GM12878 (cell line): ENCODE results near the gene CDC25A. TPM values are rescaled to one million over a fixed set of nuclear protein-coding genes. Genes with fewer than 3 reads are reported as not detected.

Source experiments
- ATAC-seq: fragments of 200-7000 bp; cut with Tn5 transposase; 3 replicates; pipeline ENCODE4 v1.9.1; 2020; ENCODE audit warnings: mild to moderate bottlenecking, moderate library complexity
- BruUV-seq: library from RNA; stranded (reverse); fragments of 400-500 nt; replicated peaks from 2 replicates; lab custom pipeline; 2021; lab: Mats Ljungman, UMichigan
- CTCF ChIA-PET: fragments of 300-600 bp; sonication (Branson Sonifier 250); formaldehyde crosslinking; extraction: SDS; loops from one replicate; lab custom pipeline; 2021; ENCODE audit warnings: inconsistent platforms; lab: Yijun Ruan, JAX
- POLR2A ChIA-PET: fragments of 350-600 bp; formaldehyde crosslinking; extraction: SDS; loops from one replicate; lab custom pipeline; 2021; ENCODE audit warnings: inconsistent platforms; lab: Charles Lee
- RAD21 ChIA-PET: fragments of 300-600 bp; sonication (Branson Sonifier 250); formaldehyde crosslinking; loops from one replicate; lab custom pipeline; 2023; ENCODE audit warnings: antibody characterized with exemption; ENCODE audit not compliant: unreplicated experiment; lab: Charles Lee
- SMC1A ChIA-PET: fragments of 300-600 bp; sonication (Branson Sonifier 250); formaldehyde crosslinking; loops from one replicate; lab custom pipeline; 2023; ENCODE audit not compliant: unreplicated experiment, uncharacterized antibody; lab: Charles Lee
- DNase-seq: peaks from one replicate; pipeline ENCODE4 v3.0.0-alpha.2; 2011; ENCODE audit warnings: low read depth, low spot score
- FAIRE-seq: peaks from 3 replicates; lab custom pipeline; 2011; peaks lifted over from hg19 to GRCh38; lab: Jason Lieb, UNC
- H2AFZ ChIP-seq: 2 replicates; pipeline ENCODE4 v1.6.0; 2011; ENCODE audit warnings: low read depth, low read length, control low read depth; ENCODE audit not compliant: control insufficient read depth
- H3K27ac ChIP-seq: 2 replicates; pipeline ENCODE4 v1.5.1; 2011; ENCODE audit warnings: control low read depth; ENCODE audit not compliant: control insufficient read depth, insufficient read depth
- H3K27me3 ChIP-seq, 2 experiments: replicated peaks in 1 of 2; 2 replicates each; pipeline versions ENCODE4 v1.6.0 to v1.6.1; 2011; ENCODE audit warnings: low read length in 1 of 2; ENCODE audit not compliant: control insufficient read depth in 2 of 2, insufficient read depth in 2 of 2
- H3K36me3 ChIP-seq, 2 experiments: 2 replicates each; pipeline ENCODE4 v1.5.1; 2011; ENCODE audit warnings: low read length in 1 of 2; ENCODE audit not compliant: control insufficient read depth in 2 of 2, insufficient read depth in 2 of 2
- H3K4me1 ChIP-seq: 2 replicates; pipeline ENCODE4 v1.6.1; 2011; ENCODE audit warnings: mild to moderate bottlenecking, low read length, moderate library complexity, mixed read lengths; ENCODE audit not compliant: control insufficient read depth, insufficient read depth
- H3K4me2 ChIP-seq: 2 replicates; pipeline ENCODE4 v1.6.0; 2011; ENCODE audit warnings: control low read depth; ENCODE audit not compliant: control insufficient read depth, insufficient read depth
- H3K4me3 ChIP-seq: fragments of 200-600 bp; sonication (generic); 2 replicates; pipeline ENCODE4 v1.5.1; 2016
- H3K79me2 ChIP-seq: 2 replicates; pipeline ENCODE4 v1.6.0; 2011; ENCODE audit warnings: low read length; ENCODE audit not compliant: control insufficient read depth, insufficient read depth
- H3K9ac ChIP-seq: 2 replicates; pipeline ENCODE4 v1.8.0; 2011; ENCODE audit warnings: low read length, control low read depth, mixed read lengths; ENCODE audit not compliant: control insufficient read depth, insufficient read depth
- H3K9me3 ChIP-seq: replicated peaks from 3 replicates; pipeline ENCODE4 v1.5.1; 2011; ENCODE audit warnings: mild to moderate bottlenecking, low read length; ENCODE audit not compliant: control insufficient read depth, insufficient read depth
- H4K20me1 ChIP-seq: 2 replicates; pipeline ENCODE4 v1.6.0; 2011; ENCODE audit not compliant: control insufficient read depth, insufficient read depth
- BCL3 ChIP-seq: IDR thresholded peaks from 2 replicates; pipeline ENCODE4 v1.6.1; 2011; ENCODE audit warnings: borderline replicate concordance, low read depth, mild to moderate bottlenecking, moderate library complexity, low read length; ENCODE audit not compliant: insufficient read depth, poor library complexity, severe bottlenecking
- CUX1 ChIP-seq: IDR thresholded peaks from 2 replicates; pipeline ENCODE4 v1.6.1; 2012; ENCODE audit warnings: improper control_type of control experiment, low read depth, low read length; ENCODE audit not compliant: insufficient replicate concordance
- RELB ChIP-seq: fragments of 450-650 bp; IDR thresholded peaks from 2 replicates; pipeline ENCODE4 v1.6.1; 2017; ENCODE audit warnings: low read depth, mild to moderate bottlenecking, moderate library complexity
- YY1 ChIP-seq: IDR thresholded peaks from 2 replicates; pipeline ENCODE4 v1.6.1; 2011; ENCODE audit warnings: low read depth, mild to moderate bottlenecking, low read length
- ZNF622 ChIP-seq: fragments of 450-650 bp; IDR thresholded peaks from 2 replicates; pipeline ENCODE4 v1.6.1; 2017; ENCODE audit warnings: mild to moderate bottlenecking, inconsistent platforms
- WGBS: methylation state at CpG from one replicate; pipeline ENCODE4 v1.1.6; 2016; ENCODE audit warnings: low lambda C conversion rate; ENCODE audit not compliant: insufficient replicate concordance, insufficient coverage; ENCODE audit errors: missing lambda C conversion rate; 5-methylcytosine and 5-hydroxymethylcytosine counted together
- in situ Hi-C: fragments of 300-500 bp; cut with MboI; formaldehyde crosslinking; loops from 9 replicates; pipeline ENCODE4 v1.14.3; 2018; ENCODE audit warnings: mixed read lengths
- intact Hi-C: fragments of 100-400 bp; cut with micrococcal nuclease; formaldehyde crosslinking; loops from one replicate; pipeline ENCODE4 v1.14.2; 2022; ENCODE audit not compliant: unreplicated experiment
- polyA plus RNA-seq, 11 experiments: library from polyadenylated mRNA; depleted of rRNA in 4 of 11; unstranded in 6 of 11; stranded (reverse) in 5 of 11; fragments of >200 nt; fragmentation: Nextera tagmentation in 4 of 11; fragmentation: Illumina TruSeq in 1 of 11; extraction: Ambion mirVana in 4 of 11; extraction: Trizol in 1 of 11; gene quantifications; 1 replicate in 1 of 11; 2 replicates in 10 of 11; pipeline versions ENCODE4 v1.2.1 to v1.2.3, GENCODE V29; 2011 to 2016; ENCODE audit warnings: inconsistent platforms in 2 of 11, missing spikeins in 2 of 11, low read depth in 1 of 11
- total RNA-seq, 4 experiments: library from RNA; depleted of rRNA in 3 of 4; stranded (reverse); fragments of >200 nt in 3 of 4; fragmentation: Illumina TruSeq in 1 of 4; extraction: Trizol in 1 of 4; gene quantifications; 2 replicates each; pipeline versions ENCODE4 v1.2.1 to v1.2.3, GENCODE V29; 2013 to 2021

The CDC25A gene
- total and polyA plus RNA-seq, 10 of the 15 experiments (the other 5 are each of a cell fraction or from before 2014, with no cell fraction given), result 2.9 to 36.6 (median 26.9) TPM

- no peaks in the 10 kb centered on the region for H3K79me2 ChIP-seq
- BruUV-seq, result no TSS peak
- SMC1A ChIA-PET, result no interaction called here
- POLR2A ChIA-PET, result no interaction called here
- H2AFZ ChIP-seq, result no peak overlapping the region
- no peak overlapping the region for H3K9ac ChIP-seq
- WGBS, result 86% methylated on average over 1 of the region's 1 CpG
- no peaks in the 10 kb centered on the region for H3K9me3 ChIP-seq
- H3K27me3 ChIP-seq, result no peaks in the 10 kb centered on the region; a peak in 1 of 4 replicates
- DNase-seq (no peak), FAIRE-seq (no peak), ATAC-seq (no peak)
- no peak overlapping the region for H3K4me2 ChIP-seq
- in situ Hi-C loops, result no loop called here
- intact Hi-C loops, result no loop called here
- no peak overlapping the region for H3K4me3 ChIP-seq
- H4K20me1 ChIP-seq, result no peaks in the 10 kb centered on the region
- H3K27ac ChIP-seq, result no peak overlapping the region
- H3K4me1 ChIP-seq, result no peaks in the 10 kb centered on the region
- CTCF ChIA-PET, result interaction anchor here (0.6 to 1.1 kb wide), 3 partner anchors 27 to 357 kb away, joined by 3 read pairs; partner anchors contain the start of gene CAMP
- TF ChIP-seq RELB (no peak), YY1 (no peak), CUX1 (no peak), ZNF622 (no peak), BCL3 (no peak)
- H3K36me3 ChIP-seq, result no peaks in the 10 kb centered on the region
- RAD21 ChIA-PET, result interaction anchor here (1.4 kb wide), 1 partner anchor 239 kb away, joined by 4 read pairs; no protein-coding TSS in a partner anchor
Observed at GRCh38 chr3:48196611-48197010, 8.4 kb upstream of the CDC25A start.
